Measurements from ENCODE around the gene RPS3A. TPM values are rescaled to one million over a fixed set of nuclear protein-coding genes. Genes with fewer than 3 reads are reported as not detected.

The RPS3A gene
- total RNA-seq, 2 donors from 2014 or later: 2,304 to 2,367 TPM

GRCh38 chr4:151094290-151094751 lies 5.1 kb upstream of the RPS3A start:
- H3K36me3 Mint-ChIP-seq (ENCODE audit: low read depth): no peaks in the 10 kb centered on the region
- Histone ChIP-seq H3K4me3 (ENCODE audit: low read length) (peak overlapping the region; percentile 9), H3K9me3 (ENCODE audit: control insufficient read depth, low read length) (peaks cover 5% of the 10 kb centered on the region), H3K27ac (ENCODE audit: low read depth, low read length) (no peak overlapping the region), H3K27me3 (ENCODE audit: control insufficient read depth, insufficient read depth, low read length, poor library complexity, severe bottlenecking) (no peaks in the 10 kb centered on the region), H3K4me1 (ENCODE audit: control insufficient read depth, insufficient read depth, low read length) (peaks cover 7% of the 10 kb centered on the region), H3K9ac (ENCODE audit: extremely low read depth, low read length, poor library complexity, severe bottlenecking) (no peak overlapping the region), H3K36me3 (ENCODE audit: control insufficient read depth, insufficient read depth, low read length) (no peaks in the 10 kb centered on the region)
- no peaks in the 10 kb centered on the region for H3K27me3 Mint-ChIP-seq (ENCODE audit: insufficient read depth)
- WGBS, 2 experiments (ENCODE audit: insufficient coverage in 1 of 2, insufficient read length in 1 of 2): 92% methylated on average over 2 of the region's 2 CpGs; no CpG with 5 or more reads in 1 of the 2 experiments
- H3K27ac Mint-ChIP-seq: no peak overlapping the region
- TF ChIP-seq CTCF (conservative IDR thresholded peaks at IDR 0.05): no peak
- H3K4me1 Mint-ChIP-seq: peaks cover 5% of the 10 kb centered on the region
- DNase-seq: no peak
- no peak overlapping the region for H3K4me3 Mint-ChIP-seq
- H3K9me3 Mint-ChIP-seq: peaks cover 36% of the 10 kb centered on the region

GRCh38 chr4:151095142-151095541 lies 4.3 kb upstream of the RPS3A start:
- Mint-ChIP-seq H3K27ac (no peak overlapping the region), H3K4me1 (peaks cover 5% of the 10 kb centered on the region), H3K27me3 (ENCODE audit: insufficient read depth) (no peaks in the 10 kb centered on the region), H3K4me3 (no peak overlapping the region), H3K9me3 (peaks cover 36% of the 10 kb centered on the region), H3K36me3 (ENCODE audit: low read depth) (peaks cover 3% of the 10 kb centered on the region)
- Histone ChIP-seq H3K9me3 (ENCODE audit: control insufficient read depth, low read length) (peaks cover 5% of the 10 kb centered on the region), H3K9ac (ENCODE audit: extremely low read depth, low read length, poor library complexity, severe bottlenecking) (no peak overlapping the region), H3K27ac (ENCODE audit: low read depth, low read length) (no peak overlapping the region), H3K27me3 (ENCODE audit: control insufficient read depth, insufficient read depth, low read length, poor library complexity, severe bottlenecking) (no peaks in the 10 kb centered on the region), H3K36me3 (ENCODE audit: control insufficient read depth, insufficient read depth, low read length) (peaks cover under 1% of the 10 kb centered on the region), H3K4me1 (ENCODE audit: control insufficient read depth, insufficient read depth, low read length) (peaks cover 7% of the 10 kb centered on the region), H3K4me3 (ENCODE audit: low read length) (peak overlapping the region; percentile 9)
- DNase-seq: no peak
- TF ChIP-seq CTCF (conservative IDR thresholded peaks at IDR 0.05): no peak
- WGBS, 2 experiments (ENCODE audit: insufficient coverage in 1 of 2, insufficient read length in 1 of 2): 86 to 92% methylated on average over 1 to 3 of the region's 3 CpGs

GRCh38 chr4:151097759-151098158 lies 1.7 kb upstream of the RPS3A start:
- no peak overlapping the region for H3K27ac ChIP-seq (ENCODE audit: low read depth, low read length)
- Mint-ChIP-seq H3K36me3 (ENCODE audit: low read depth) (peaks cover 29% of the 10 kb centered on the region), H3K27me3 (ENCODE audit: insufficient read depth) (no peaks in the 10 kb centered on the region), H3K9me3 (peaks cover 19% of the 10 kb centered on the region), H3K4me3 (no peak overlapping the region), H3K4me1 (peaks cover 17% of the 10 kb centered on the region), H3K27ac (no peak overlapping the region)
- peaks cover 27% of the 10 kb centered on the region for H3K36me3 ChIP-seq (ENCODE audit: control insufficient read depth, insufficient read depth, low read length)
- WGBS, 2 experiments (ENCODE audit: insufficient coverage in 1 of 2, insufficient read length in 1 of 2): 67 to 85% methylated on average over 1 to 3 of the region's 3 CpGs
- no peak overlapping the region for H3K9ac ChIP-seq (ENCODE audit: extremely low read depth, low read length, poor library complexity, severe bottlenecking)
- peaks cover 5% of the 10 kb centered on the region for H3K9me3 ChIP-seq (ENCODE audit: control insufficient read depth, low read length)
- DNase-seq: no peak
- H3K27me3 ChIP-seq (ENCODE audit: control insufficient read depth, insufficient read depth, low read length, poor library complexity, severe bottlenecking): no peaks in the 10 kb centered on the region
- H3K4me1 ChIP-seq (ENCODE audit: control insufficient read depth, insufficient read depth, low read length): no peaks in the 10 kb centered on the region
- no peak for TF ChIP-seq CTCF (conservative IDR thresholded peaks at IDR 0.05)
- no peak overlapping the region for H3K4me3 ChIP-seq (ENCODE audit: low read length)

Measured in endodermal cell (in vitro differentiated cells).